HG02840 (cell line): Measurements from ENCODE around the gene RBMS1.

Experiments used
- ATAC-seq: cut with Tn5 transposase; IDR thresholded peaks from one replicate; pipeline ENCODE4 v1.9.1; 2021; ENCODE audit warnings: mild to moderate bottlenecking, moderate library complexity, moderate number of reproducible peaks; ENCODE audit not compliant: unreplicated experiment, low FRiP score

The RBMS1 gene

GRCh38 chr2:160289126-160289525 is 204.5 kb downstream of the RBMS1 start:
- no peak for ATAC-seq

- no peak for ATAC-seq
Measured at GRCh38 chr2:160288324-160288723, 205.3 kb downstream of the RBMS1 start.

- ATAC-seq = no peak
Measured at GRCh38 chr2:160287476-160287875, 206.1 kb downstream of the RBMS1 start.

GRCh38 chr2:160286551-160286950 is 207.1 kb downstream of the RBMS1 start:
- ATAC-seq = no peak

GRCh38 chr2:160283675-160284074 is 209.9 kb downstream of the RBMS1 start:
- no peak for ATAC-seq

- no peak for ATAC-seq
Measured at GRCh38 chr2:160282063-160282580, 211.5 kb downstream of the RBMS1 start.

- no peak for ATAC-seq
Measured at GRCh38 chr2:160281213-160281612, 212.4 kb downstream of the RBMS1 start.

- no peak for ATAC-seq
Measured at GRCh38 chr2:160279813-160280465, 213.7 kb downstream of the RBMS1 start.

- no peak for ATAC-seq
Measured at GRCh38 chr2:160278879-160279177, 214.8 kb downstream of the RBMS1 start.

- ATAC-seq = no peak
Measured at GRCh38 chr2:160278101-160278878, 215.3 kb downstream of the RBMS1 start.

- ATAC-seq = no peak
Measured at GRCh38 chr2:160277151-160277550, 216.5 kb downstream of the RBMS1 start.

GRCh38 chr2:160275656-160276055 is 218.0 kb downstream of the RBMS1 start:
- ATAC-seq = no peak

GRCh38 chr2:160271171-160272086 is 222.2 kb downstream of the RBMS1 start:
- ATAC-seq = no peak

GRCh38 chr2:160270571-160271113 is 223.0 kb downstream of the RBMS1 start:
- no peak for ATAC-seq

GRCh38 chr2:160269803-160270570 is 223.6 kb downstream of the RBMS1 start:
- ATAC-seq = peak; percentile 94

- ATAC-seq = no peak
Measured at GRCh38 chr2:160269365-160269764, 224.2 kb downstream of the RBMS1 start.

GRCh38 chr2:160268151-160268781 is 225.3 kb downstream of the RBMS1 start:
- no peak for ATAC-seq

- no peak for ATAC-seq
Measured at GRCh38 chr2:160267692-160268091, 225.9 kb downstream of the RBMS1 start.

GRCh38 chr2:160267022-160267421 is 226.6 kb downstream of the RBMS1 start:
- ATAC-seq = no peak
